Breast epithelium (tissue), 3 donors: Measurements from ENCODE around the gene SLTM.

Source experiments
- CTCF ChIP-seq, 3 donors: fragments of 450-650 bp; IDR thresholded peaks; one replicate each; pipeline ENCODE4 v1.5.1; 2016 to 2017; ENCODE audit warnings: antibody characterized with exemption in 3 of 3, mild to moderate bottlenecking in 3 of 3, moderate library complexity in 3 of 3
- POLR2A ChIP-seq: fragments of 450-650 bp; IDR thresholded peaks from one replicate; pipeline ENCODE4 v1.6.1; 2016; ENCODE audit warnings: antibody characterized with exemption, mild to moderate bottlenecking, moderate library complexity
- POLR2AphosphoS5 ChIP-seq, 3 donors: sonication (generic); formaldehyde crosslinking; IDR thresholded peaks; one replicate each; pipeline ENCODE4 v1.6.1; 2017; ENCODE audit warnings: antibody characterized with exemption in 3 of 3

- no peak for TF ChIP-seq CTCF (IDR thresholded peaks at IDR 0.05)
- no peak for TF ChIP-seq POLR2AphosphoS5 (IDR thresholded peaks at IDR 0.05)
- TF ChIP-seq POLR2A: no peak
Measured at GRCh38 chr15:58886921-58887320, 46.6 kb downstream of the SLTM start.
